ENCODE data around the gene CNTN6. TPM values are rescaled to one million over a fixed set of nuclear protein-coding genes. Genes with fewer than 3 reads are reported as not detected.

CNTN6 gene
- total RNA-seq, 1 donor from 2014 or later: not detected

- TF ChIP-seq CTCF (IDR thresholded peaks at IDR 0.05; ENCODE audit: insufficient read depth, low read length, severe bottlenecking): no peak
- H3K27me3 ChIP-seq (ENCODE audit: control insufficient read depth, insufficient read depth, low read length): no peaks in the 10 kb centered on the region
- H3K4me3 ChIP-seq (ENCODE audit: low read depth, low read length): no peak overlapping the region
- no peaks in the 10 kb centered on the region for H3K36me3 ChIP-seq (ENCODE audit: control insufficient read depth, insufficient read depth, low read length)
- DNase-seq (ENCODE audit: low read depth): no peak
- FAIRE-seq: no peak
These were observed 354.6 kb downstream of the CNTN6 start for GRCh38 chr3:1447452-1447851.

- FAIRE-seq (no peak), DNase-seq (ENCODE audit: low read depth) (no peak)
- H3K36me3 ChIP-seq (ENCODE audit: control insufficient read depth, insufficient read depth, low read length): no peaks in the 10 kb centered on the region
- H3K4me3 ChIP-seq (ENCODE audit: low read depth, low read length): no peak overlapping the region
- H3K27me3 ChIP-seq (ENCODE audit: control insufficient read depth, insufficient read depth, low read length): no peaks in the 10 kb centered on the region
- TF ChIP-seq CTCF (IDR thresholded peaks at IDR 0.05; ENCODE audit: insufficient read depth, low read length, severe bottlenecking): no peak
These were observed 355.6 kb downstream of the CNTN6 start for GRCh38 chr3:1448443-1448842.
